ENCODE results near the gene ITGB4.

ITGB4 gene

DNA sequence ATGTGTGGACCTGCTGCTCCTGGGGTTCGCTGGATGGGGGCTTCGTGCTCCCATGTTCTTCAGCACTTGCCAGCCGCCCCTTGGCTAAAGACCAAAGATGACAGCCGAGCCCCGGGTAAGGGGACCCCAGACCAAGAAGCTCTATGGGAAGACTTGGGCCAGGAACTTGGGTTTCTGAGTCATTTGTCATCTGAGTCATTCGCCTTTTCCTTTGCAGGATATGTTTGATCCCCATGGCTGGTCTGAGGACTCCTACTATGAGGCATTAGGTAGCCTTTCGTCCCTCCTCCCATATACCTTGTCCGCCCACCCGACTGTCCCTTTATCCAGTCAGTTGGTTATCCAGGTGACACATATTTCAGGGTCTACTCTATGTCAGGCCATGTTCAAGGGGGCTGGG lies 17.7 kb upstream of the ITGB4 start:
- no peak for TF ChIP-seq CTCF (IDR thresholded peaks at IDR 0.05; ENCODE audit: extremely low read depth, insufficient read depth, missing control alignments)
- in situ Hi-C loops (cut with MboI; ENCODE audit: low pct_unique_long_range_greater_than_20kb, low sequenced_read_pairs, unreplicated experiment) = no loop called here
- no peak for DNase-seq (ENCODE audit: low spot score)

GRCh38 chr17:75704963-75705875 lies 16.0 kb upstream of the ITGB4 start:
- in situ Hi-C loops (cut with MboI; ENCODE audit: low pct_unique_long_range_greater_than_20kb, low sequenced_read_pairs, unreplicated experiment) = no loop called here
- no peak for DNase-seq (ENCODE audit: low spot score)
- TF ChIP-seq CTCF (IDR thresholded peaks at IDR 0.05; ENCODE audit: extremely low read depth, insufficient read depth, missing control alignments) = no peak

DNA sequence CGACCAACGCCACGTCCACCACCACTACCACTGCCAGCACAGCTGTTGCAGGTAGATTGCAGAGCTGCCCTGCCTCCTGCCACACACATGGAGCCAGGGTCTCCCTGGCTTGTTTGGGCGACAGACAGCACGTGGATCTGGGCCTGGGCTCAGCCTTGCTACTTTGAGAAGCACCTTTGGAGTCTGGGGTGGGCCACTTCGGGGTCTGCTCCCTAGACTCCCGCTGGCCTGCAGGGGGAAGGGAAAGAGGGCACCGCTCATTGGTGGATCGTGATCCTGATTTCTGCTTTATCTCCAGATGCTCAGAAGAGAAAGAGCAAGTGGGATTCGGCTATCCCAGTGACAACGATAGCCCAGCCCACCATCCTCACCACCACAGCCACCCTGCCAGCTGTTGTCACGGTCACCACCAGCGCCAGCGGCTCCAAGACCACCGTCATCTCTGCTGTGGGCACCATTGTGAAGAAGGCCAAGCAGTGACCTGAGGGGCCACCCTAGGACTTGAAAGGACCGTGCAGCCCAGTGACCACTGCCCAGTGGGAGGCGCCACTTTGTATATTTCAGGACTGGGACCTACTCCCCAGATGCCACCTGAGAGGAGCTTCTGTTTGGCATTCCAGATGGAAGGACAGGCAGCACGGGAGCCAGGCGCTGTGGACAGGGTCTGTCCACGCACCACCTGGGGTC lies 15.1 kb upstream of the ITGB4 start:
- in situ Hi-C loops (cut with MboI; ENCODE audit: low pct_unique_long_range_greater_than_20kb, low sequenced_read_pairs, unreplicated experiment) = no loop called here
- no peak for TF ChIP-seq CTCF (IDR thresholded peaks at IDR 0.05; ENCODE audit: extremely low read depth, insufficient read depth, missing control alignments)
- DNase-seq (ENCODE audit: low spot score) = no peak

DNA sequence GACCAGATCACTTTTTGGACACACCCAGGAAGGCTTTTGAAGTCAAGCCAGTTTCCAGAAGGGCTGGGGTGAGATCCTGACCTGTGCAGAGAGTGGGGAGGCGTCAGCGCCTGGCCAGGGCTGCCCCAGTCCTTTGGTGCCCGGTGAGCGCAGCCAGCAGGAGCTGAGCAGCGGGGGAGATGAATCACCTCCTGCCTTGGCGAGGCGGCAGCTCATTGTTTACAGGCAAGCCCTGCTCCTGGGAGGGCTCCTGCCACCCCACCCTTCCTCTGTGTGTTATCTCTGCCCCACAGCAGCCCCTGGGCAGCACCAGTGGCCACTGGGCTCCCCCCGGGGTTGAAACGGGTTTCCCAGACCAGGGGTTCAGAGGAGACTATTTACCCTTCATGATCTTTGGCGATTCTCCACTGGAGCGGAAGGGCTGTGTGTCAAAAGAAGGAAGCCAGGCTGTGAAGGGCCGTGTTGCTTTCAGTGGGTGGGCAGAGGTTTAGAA lies 14.1 kb upstream of the ITGB4 start:
- in situ Hi-C loops (cut with MboI; ENCODE audit: low pct_unique_long_range_greater_than_20kb, low sequenced_read_pairs, unreplicated experiment) = no loop called here
- DNase-seq (ENCODE audit: low spot score) = no peak

DNA sequence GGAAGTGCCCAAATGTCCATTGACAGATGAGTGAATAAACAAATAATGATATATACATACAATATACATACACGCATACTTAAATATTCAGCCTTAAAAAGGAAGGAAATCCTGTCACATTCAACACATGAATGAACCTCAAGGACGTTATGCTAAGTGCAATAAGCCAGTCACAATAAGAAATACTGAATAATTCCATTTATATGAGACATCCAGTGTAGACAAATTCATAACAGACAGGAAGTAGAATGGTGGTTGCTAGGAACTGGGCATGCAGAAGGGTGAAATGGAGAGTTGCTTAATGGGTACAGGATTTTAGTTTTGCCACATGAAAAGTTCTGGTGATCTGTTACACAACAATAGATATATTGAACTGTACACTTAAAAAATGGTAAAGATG lies 8.8 kb upstream of the ITGB4 start:
- no peak for TF ChIP-seq CTCF (IDR thresholded peaks at IDR 0.05; ENCODE audit: extremely low read depth, insufficient read depth, missing control alignments)
- in situ Hi-C loops (cut with MboI; ENCODE audit: low pct_unique_long_range_greater_than_20kb, low sequenced_read_pairs, unreplicated experiment) = no loop called here
- DNase-seq (ENCODE audit: low spot score) = no peak

More for the DNA sequence above, 14.1 kb upstream of the ITGB4 start:
- TF ChIP-seq CTCF (IDR thresholded peaks at IDR 0.05; ENCODE audit: extremely low read depth, insufficient read depth, missing control alignments) = no peak

DNA sequence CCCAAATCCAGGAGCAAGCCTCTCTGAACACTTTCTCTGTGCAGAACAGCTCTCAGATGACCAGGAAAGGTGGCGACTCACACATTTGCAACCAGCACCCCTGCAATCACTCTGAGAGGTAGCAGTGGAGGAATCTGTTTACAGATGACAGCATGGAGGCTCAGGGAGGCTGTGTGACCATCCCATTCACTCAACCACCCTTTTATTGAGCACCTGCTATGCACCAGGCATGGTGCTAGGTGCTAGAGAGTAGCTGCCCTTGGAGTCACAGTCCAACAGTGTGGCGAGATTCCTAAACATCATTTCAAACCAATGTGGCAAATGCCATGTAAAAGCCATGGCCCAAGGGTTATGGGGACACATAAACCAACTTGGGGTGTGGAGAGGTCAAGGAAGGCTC lies 1.5 kb upstream of the ITGB4 start:
- no peak for TF ChIP-seq CTCF (IDR thresholded peaks at IDR 0.05; ENCODE audit: extremely low read depth, insufficient read depth, missing control alignments)
- DNase-seq (ENCODE audit: low spot score) = no peak
- in situ Hi-C loops (cut with MboI; ENCODE audit: low pct_unique_long_range_greater_than_20kb, low sequenced_read_pairs, unreplicated experiment) = no loop called here
